ENCODE measurements around the gene PHTF2.

Gene PHTF2

GRCh38 chr7:77980087-77980713 is 181.6 kb downstream of the PHTF2 start:
- H3K4me3 ChIP-seq (ENCODE audit: low read depth in 1 of 2, low read length in 1 of 2), result no peak overlapping the region
- H3K27me3 ChIP-seq, result no peaks in the 10 kb centered on the region
- H3K9me3 ChIP-seq, result no peaks in the 10 kb centered on the region
- no peak overlapping the region for H3K27ac ChIP-seq
- TF ChIP-seq CTCF (IDR thresholded peaks at IDR 0.05), result no peak
- H3K36me3 ChIP-seq, result no peaks in the 10 kb centered on the region
- peaks cover 10 to 14% of the 10 kb centered on the region in 2 experiments for H3K4me1 ChIP-seq (ENCODE audit: control insufficient read depth in 1 of 2, insufficient read depth in 1 of 2, low read depth in 1 of 2, low read length in 1 of 2)

- Histone ChIP-seq H3K4me1 (ENCODE audit: control insufficient read depth in 1 of 2, insufficient read depth in 1 of 2, low read depth in 1 of 2, low read length in 1 of 2) (no peaks in the 10 kb centered on the region), H3K4me3 (ENCODE audit: low read depth in 1 of 2, low read length in 1 of 2) (no peak overlapping the region), H3K9me3 (no peaks in the 10 kb centered on the region), H3K27me3 (no peaks in the 10 kb centered on the region), H3K27ac (no peak overlapping the region), H3K36me3 (no peaks in the 10 kb centered on the region)
- no peak for TF ChIP-seq CTCF (IDR thresholded peaks at IDR 0.05)
Observed at GRCh38 chr7:77982926-77983550, 184.5 kb downstream of the PHTF2 start.

GRCh38 chr7:77983973-77984372 is 185.4 kb downstream of the PHTF2 start:
- Histone ChIP-seq H3K4me3 (ENCODE audit: low read depth in 1 of 2, low read length in 1 of 2) (no peak overlapping the region), H3K36me3 (no peaks in the 10 kb centered on the region), H3K27me3 (no peaks in the 10 kb centered on the region), H3K9me3 (no peaks in the 10 kb centered on the region), H3K4me1 (ENCODE audit: control insufficient read depth in 1 of 2, insufficient read depth in 1 of 2, low read depth in 1 of 2, low read length in 1 of 2) (no peaks in the 10 kb centered on the region), H3K27ac (no peak overlapping the region)
- no peak for TF ChIP-seq CTCF (IDR thresholded peaks at IDR 0.05)

GRCh38 chr7:77985232-77985973 is 186.8 kb downstream of the PHTF2 start:
- TF ChIP-seq CTCF (IDR thresholded peaks at IDR 0.05), result no peak
- no peak overlapping the region for H3K4me3 ChIP-seq (ENCODE audit: low read depth in 1 of 2, low read length in 1 of 2)
- H3K27ac ChIP-seq, result no peak overlapping the region
- H3K36me3 ChIP-seq, result no peaks in the 10 kb centered on the region
- no peaks in the 10 kb centered on the region for H3K9me3 ChIP-seq
- no peaks in the 10 kb centered on the region for H3K27me3 ChIP-seq
- no peaks in the 10 kb centered on the region for H3K4me1 ChIP-seq (ENCODE audit: control insufficient read depth in 1 of 2, insufficient read depth in 1 of 2, low read depth in 1 of 2, low read length in 1 of 2)

- Histone ChIP-seq H3K27ac (no peak overlapping the region), H3K27me3 (no peaks in the 10 kb centered on the region), H3K4me1 (ENCODE audit: control insufficient read depth in 1 of 2, insufficient read depth in 1 of 2, low read depth in 1 of 2, low read length in 1 of 2) (no peaks in the 10 kb centered on the region), H3K9me3 (no peaks in the 10 kb centered on the region), H3K36me3 (no peaks in the 10 kb centered on the region), H3K4me3 (ENCODE audit: low read depth in 1 of 2, low read length in 1 of 2) (no peak overlapping the region)
- TF ChIP-seq CTCF (IDR thresholded peaks at IDR 0.05), result no peak
Observed at GRCh38 chr7:77985974-77986339, 187.4 kb downstream of the PHTF2 start.
